GM19328 (cell line): ENCODE measurements around the gene DENND6B.
A peak's percentile ranks its signal among the peaks of the same experiment; 100 is the strongest.
"Not testable (repeated sequence)": the region's sequence is repeated elsewhere in the genome, so short reads cannot be mapped to it uniquely, and the experiment has no call there.

Experiments used
- ATAC-seq: cut with Tn5 transposase; IDR thresholded peaks from one replicate; pipeline ENCODE4 v1.9.1; 2021; ENCODE audit warnings: mild to moderate bottlenecking, moderate library complexity; ENCODE audit not compliant: unreplicated experiment

Gene DENND6B

GRCh38 chr22:50339945-50340879 is 13.4 kb upstream of the DENND6B start:
- ATAC-seq = no peak

GRCh38 chr22:50338860-50339462 is 12.1 kb upstream of the DENND6B start:
- ATAC-seq = no peak

GRCh38 chr22:50338042-50338573 is 11.3 kb upstream of the DENND6B start:
- ATAC-seq = no peak

GRCh38 chr22:50337262-50338041 is 10.6 kb upstream of the DENND6B start:
- ATAC-seq = no peak

- not testable (repeated sequence) for ATAC-seq
Observed at GRCh38 chr22:50334433-50334832, 7.6 kb upstream of the DENND6B start.

- ATAC-seq = no peak
Observed at GRCh38 chr22:50329236-50329635, 2.4 kb upstream of the DENND6B start.

GRCh38 chr22:50327711-50328019 is 853 bp upstream of the DENND6B start:
- no peak for ATAC-seq

GRCh38 chr22:50326225-50326955 is 422 bp downstream of the DENND6B start:
- peak; percentile 10 for ATAC-seq

- no peak for ATAC-seq
Observed at GRCh38 chr22:50325444-50326224, 1.2 kb downstream of the DENND6B start.

- no peak for ATAC-seq
Observed at GRCh38 chr22:50323900-50324299, 2.9 kb downstream of the DENND6B start.

GRCh38 chr22:50322382-50323104 is 4.3 kb downstream of the DENND6B start:
- not testable (repeated sequence) for ATAC-seq

- no peak for ATAC-seq
Observed at GRCh38 chr22:50320671-50321325, 6.0 kb downstream of the DENND6B start.

- ATAC-seq = no peak
Observed at GRCh38 chr22:50320116-50320515, 6.7 kb downstream of the DENND6B start.

- no peak for ATAC-seq
Observed at GRCh38 chr22:50319503-50319951, 7.3 kb downstream of the DENND6B start.

- no peak for ATAC-seq
Observed at GRCh38 chr22:50318698-50319411, 8.0 kb downstream of the DENND6B start.

- ATAC-seq = no peak
Observed at GRCh38 chr22:50318356-50318697, 8.5 kb downstream of the DENND6B start.

GRCh38 chr22:50317674-50318073 is 9.1 kb downstream of the DENND6B start:
- ATAC-seq = no peak

GRCh38 chr22:50317178-50317577 is 9.6 kb downstream of the DENND6B start:
- ATAC-seq = no peak
